ENCODE measurements around the gene TLE6. TPM values are rescaled to one million over a fixed set of nuclear protein-coding genes. Genes with fewer than 3 reads are reported as not detected.
"Not testable (repeated sequence)": the region's sequence is repeated elsewhere in the genome, so short reads cannot be mapped to it uniquely, and the experiment has no call there.

The TLE6 gene
- total and polyA plus RNA-seq, 10 of the 15 experiments (the other 5 are each of a cell fraction or from before 2014, with no cell fraction given) = 2.7 to 13.8 (median 6.4) TPM

GRCh38 chr19:3010871-3011270, 33.5 kb downstream of the TLE6 start:
- H3K4me1 ChIP-seq (ENCODE audit: control insufficient read depth, insufficient read depth, low read length) = no peaks in the 10 kb centered on the region; the same call in none of the 2 replicates
- in situ Hi-C loops (cut with MboI) = no loop called here
- FAIRE-seq = no peak
- DNase-seq (ENCODE audit: low read depth, low spot score) = no peak
- H3K36me3 ChIP-seq (ENCODE audit: control insufficient read depth in 2 of 2, insufficient read depth in 2 of 2, low read length in 1 of 2) = no peaks in the 10 kb centered on the region
- no peaks in the 10 kb centered on the region for H4K20me1 ChIP-seq (ENCODE audit: control insufficient read depth, insufficient read depth)
- SMC1A ChIA-PET (ENCODE audit: uncharacterized antibody, unreplicated experiment) = no interaction called here
- WGBS (ENCODE audit: insufficient coverage, insufficient replicate concordance, low lambda C conversion rate, missing lambda C conversion rate) = 34% methylated on average over 13 of the region's 13 CpGs
- H3K79me2 ChIP-seq (ENCODE audit: control insufficient read depth, insufficient read depth, low read length) = no peaks in the 10 kb centered on the region
- ATAC-seq = no peak
- BruUV-seq (replicated peaks) = no TSS peak
- no peak overlapping the region for H3K9ac ChIP-seq (ENCODE audit: control insufficient read depth, insufficient read depth, low read length)
- CTCF ChIA-PET = interaction anchor here (1.8 kb wide), 1 partner anchor 65 kb away, joined by 5 read pairs; no protein-coding TSS in a partner anchor
- no peaks in the 10 kb centered on the region; a peak in 1 of 4 replicates for H3K27me3 ChIP-seq (replicated peaks in 1 of 2; ENCODE audit: control insufficient read depth in 2 of 2, insufficient read depth in 2 of 2, low read length in 1 of 2)
- no peak overlapping the region for H3K4me2 ChIP-seq (ENCODE audit: control insufficient read depth, insufficient read depth)
- no peak overlapping the region for H3K27ac ChIP-seq (ENCODE audit: control insufficient read depth, insufficient read depth)
- intact Hi-C loops (cut with micrococcal nuclease; ENCODE audit: unreplicated experiment) = no loop called here
- no peaks in the 10 kb centered on the region for H3K9me3 ChIP-seq (replicated peaks; ENCODE audit: control insufficient read depth, insufficient read depth, low read length)
- H3K4me3 ChIP-seq = no peak overlapping the region
- POLR2A ChIA-PET = no interaction called here
- no peak overlapping the region for H2AFZ ChIP-seq (ENCODE audit: control insufficient read depth, low read depth, low read length)
- TF ChIP-seq RUNX3 (IDR thresholded peaks at IDR 0.05; ENCODE audit: low read length) (no peak), CEBPZ (IDR thresholded peaks at IDR 0.05; ENCODE audit: low read depth, low read length) (no peak), IKZF2 (IDR thresholded peaks at IDR 0.05) (no peak), RAD51 (IDR thresholded peaks at IDR 0.05) (no peak)
- RAD21 ChIA-PET (ENCODE audit: unreplicated experiment) = no interaction called here

- ATAC-seq; H3K27ac ChIP-seq (ENCODE audit: control insufficient read depth, insufficient read depth); H2AFZ ChIP-seq (ENCODE audit: control insufficient read depth, low read depth, low read length); H3K9me3 ChIP-seq (replicated peaks; ENCODE audit: control insufficient read depth, insufficient read depth, low read length); intact Hi-C loops (cut with micrococcal nuclease; ENCODE audit: unreplicated experiment); H3K79me2 ChIP-seq (ENCODE audit: control insufficient read depth, insufficient read depth, low read length); H3K4me2 ChIP-seq (ENCODE audit: control insufficient read depth, insufficient read depth); BruUV-seq (replicated peaks); H3K4me1 ChIP-seq (ENCODE audit: control insufficient read depth, insufficient read depth, low read length); H3K27me3 ChIP-seq (replicated peaks in 1 of 2; ENCODE audit: control insufficient read depth in 2 of 2, insufficient read depth in 2 of 2, low read length in 1 of 2); POLR2A ChIA-PET; in situ Hi-C loops (cut with MboI); RAD21 ChIA-PET (ENCODE audit: unreplicated experiment); H4K20me1 ChIP-seq (ENCODE audit: control insufficient read depth, insufficient read depth); DNase-seq (ENCODE audit: low read depth, low spot score); H3K36me3 ChIP-seq (ENCODE audit: control insufficient read depth in 2 of 2, insufficient read depth in 2 of 2, low read length in 1 of 2); FAIRE-seq; H3K9ac ChIP-seq (ENCODE audit: control insufficient read depth, insufficient read depth, low read length); H3K4me3 ChIP-seq; SMC1A ChIA-PET (ENCODE audit: uncharacterized antibody, unreplicated experiment): not testable (repeated sequence)
- CTCF ChIA-PET = interaction anchor here (1.8 kb wide), 1 partner anchor 63 kb away, joined by 5 read pairs; no protein-coding TSS in a partner anchor
- 13% methylated on average over 13 of the region's 13 CpGs for whole genome bisulfite sequencing (ENCODE audit: insufficient coverage, insufficient replicate concordance, low lambda C conversion rate, missing lambda C conversion rate)
Observed at GRCh38 chr19:3012059-3012458, 34.7 kb downstream of the TLE6 start.

Measured in GM12878 (cell line).